ENCODE measurements around the gene ZBTB20. TPM values are rescaled to one million over a fixed set of nuclear protein-coding genes. Genes with fewer than 3 reads are reported as not detected.
A peak's percentile ranks its signal among the peaks of the same experiment; 100 is the strongest.

Gene ZBTB20
- total RNA-seq, 1 experiment from 2014 or later, result 1.6 TPM

DNA sequence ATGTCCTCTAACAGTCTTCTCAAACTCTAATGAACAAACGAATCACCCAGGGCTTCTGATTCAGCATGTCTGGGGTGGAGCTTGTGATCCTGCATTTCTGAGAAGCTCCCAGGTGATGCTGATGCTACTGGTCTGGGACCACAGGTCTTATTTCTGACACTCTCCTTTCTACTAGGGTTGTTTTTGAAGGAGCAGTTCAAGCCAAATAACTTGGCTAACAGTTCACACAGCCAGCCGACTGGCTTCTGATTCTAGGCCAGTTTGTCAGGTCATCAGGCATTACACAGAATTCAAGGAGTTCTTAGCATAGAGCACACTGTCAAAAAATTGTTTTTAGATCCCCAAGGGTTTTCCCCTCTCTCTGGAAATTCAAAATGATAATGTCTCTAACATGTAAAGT lies 752.5 kb downstream of the ZBTB20 start:
- no peak overlapping the region for H2AFZ ChIP-seq (ENCODE audit: low read length)
- DNase-seq, result no peak
- H3K9me3 ChIP-seq (ENCODE audit: low read length), result no peaks in the 10 kb centered on the region
- H3K9me2 ChIP-seq (replicated peaks; ENCODE audit: insufficient read depth, low read length), result no peaks in the 10 kb centered on the region
- no peaks in the 10 kb centered on the region for H3K36me3 ChIP-seq (ENCODE audit: insufficient read depth, low read length)
- peaks cover 5% of the 10 kb centered on the region for H3K4me1 ChIP-seq (ENCODE audit: low read length)
- no peak overlapping the region for H3K9ac ChIP-seq (ENCODE audit: low read length)
- H3K79me2 ChIP-seq (ENCODE audit: low read length), result no peaks in the 10 kb centered on the region
- no peak overlapping the region for H3K27ac ChIP-seq (ENCODE audit: low read length)
- H3K4me2 ChIP-seq (ENCODE audit: low read depth, low read length, poor library complexity, severe bottlenecking), result no peak overlapping the region
- no peaks in the 10 kb centered on the region for H3K27me3 ChIP-seq (ENCODE audit: low read length)
- no peak overlapping the region for H3K4me3 ChIP-seq (ENCODE audit: low read length)
- H4K20me1 ChIP-seq (ENCODE audit: insufficient read depth, low read depth, low read length), result no peaks in the 10 kb centered on the region

DNA sequence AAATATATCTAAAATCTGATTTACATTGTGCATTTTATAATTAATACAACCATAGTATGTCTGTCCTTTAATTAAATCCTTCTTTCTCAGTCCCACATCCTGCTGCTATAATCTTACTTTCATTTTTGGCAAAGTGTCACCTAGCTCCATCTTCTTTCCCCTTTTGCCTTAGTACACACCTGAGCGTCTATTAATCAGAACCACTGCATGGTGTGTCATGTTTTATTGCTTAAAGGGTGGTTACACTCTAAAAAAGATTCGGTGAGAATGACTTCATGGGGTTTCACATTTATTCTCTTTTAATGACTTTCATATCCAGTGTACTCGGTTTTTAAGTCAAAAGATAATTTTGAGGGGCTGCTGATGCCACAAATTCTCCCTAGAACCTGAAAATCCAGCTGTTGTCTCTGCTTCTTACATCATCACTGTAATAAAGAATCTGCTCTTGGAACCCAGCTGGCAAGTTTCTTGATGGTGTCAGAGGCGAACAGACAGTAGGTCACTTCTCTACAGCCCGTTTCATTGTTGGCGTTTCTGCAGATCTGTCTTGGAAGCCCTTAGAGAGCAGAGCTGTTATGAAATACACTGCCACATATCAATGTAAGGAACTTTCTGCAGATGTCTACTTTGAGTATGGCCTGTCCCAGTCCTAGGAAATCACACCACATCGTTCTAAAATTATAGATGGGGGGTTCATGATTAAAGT lies 753.6 kb downstream of the ZBTB20 start:
- Histone ChIP-seq H4K20me1 (ENCODE audit: insufficient read depth, low read depth, low read length) (no peaks in the 10 kb centered on the region), H3K9me3 (ENCODE audit: low read length) (no peaks in the 10 kb centered on the region), H3K4me2 (ENCODE audit: low read depth, low read length, poor library complexity, severe bottlenecking) (peak overlapping the region; percentile 67), H3K9ac (ENCODE audit: low read length) (peak overlapping the region; percentile 40; the same call in 1 of the 2 replicates), H3K36me3 (ENCODE audit: insufficient read depth, low read length) (no peaks in the 10 kb centered on the region), H3K9me2 (replicated peaks; ENCODE audit: insufficient read depth, low read length) (no peaks in the 10 kb centered on the region), H3K79me2 (ENCODE audit: low read length) (no peaks in the 10 kb centered on the region), H3K4me3 (ENCODE audit: low read length) (peak overlapping the region; percentile 56), H3K27me3 (ENCODE audit: low read length) (no peaks in the 10 kb centered on the region), H3K27ac (ENCODE audit: low read length) (no peak overlapping the region), H2AFZ (ENCODE audit: low read length) (peak overlapping the region; percentile 94), H3K4me1 (ENCODE audit: low read length) (peaks cover 5% of the 10 kb centered on the region)
- DNase-seq, result no peak

GRCh38 chr3:114392831-114393230 lies 754.3 kb downstream of the ZBTB20 start:
- Histone ChIP-seq H3K9me2 (replicated peaks; ENCODE audit: insufficient read depth, low read length) (no peaks in the 10 kb centered on the region), H3K4me3 (ENCODE audit: low read length) (peak overlapping the region; percentile 56; the same call in 1 of the 2 replicates), H2AFZ (ENCODE audit: low read length) (no peak overlapping the region), H3K36me3 (ENCODE audit: insufficient read depth, low read length) (no peaks in the 10 kb centered on the region), H3K79me2 (ENCODE audit: low read length) (no peaks in the 10 kb centered on the region), H3K4me2 (ENCODE audit: low read depth, low read length, poor library complexity, severe bottlenecking) (peak overlapping the region; percentile 67), H3K4me1 (ENCODE audit: low read length) (peaks cover 5% of the 10 kb centered on the region), H3K9me3 (ENCODE audit: low read length) (no peaks in the 10 kb centered on the region), H3K27ac (ENCODE audit: low read length) (no peak overlapping the region), H4K20me1 (ENCODE audit: insufficient read depth, low read depth, low read length) (no peaks in the 10 kb centered on the region), H3K27me3 (ENCODE audit: low read length) (no peaks in the 10 kb centered on the region), H3K9ac (ENCODE audit: low read length) (no peak overlapping the region)
- no peak for DNase-seq

DNA sequence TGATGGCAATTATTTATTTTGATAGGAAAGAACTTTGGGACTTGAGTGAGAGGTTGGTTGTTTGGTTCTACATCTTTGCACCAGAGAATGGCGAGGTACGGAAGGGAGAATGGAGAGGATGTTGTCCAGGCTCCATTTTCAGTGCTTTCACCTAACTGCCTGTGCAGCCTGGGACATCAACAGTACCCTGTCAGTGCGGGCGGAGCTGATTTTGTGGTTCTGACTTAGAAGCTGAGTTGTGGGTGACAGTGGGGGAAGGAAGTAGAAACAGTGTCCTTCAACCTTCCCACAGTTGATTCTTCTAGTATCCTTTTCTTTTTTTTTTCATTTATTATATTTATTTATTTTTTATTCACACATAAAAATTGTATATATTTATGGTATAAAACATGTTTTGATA lies 757.9 kb downstream of the ZBTB20 start:
- no peak for DNase-seq
- Histone ChIP-seq H3K9ac (ENCODE audit: low read length) (no peak overlapping the region), H3K4me1 (ENCODE audit: low read length) (peaks cover 11% of the 10 kb centered on the region), H2AFZ (ENCODE audit: low read length) (no peak overlapping the region), H3K4me2 (ENCODE audit: low read depth, low read length, poor library complexity, severe bottlenecking) (no peak overlapping the region), H3K9me2 (replicated peaks; ENCODE audit: insufficient read depth, low read length) (no peaks in the 10 kb centered on the region), H3K79me2 (ENCODE audit: low read length) (no peaks in the 10 kb centered on the region), H3K4me3 (ENCODE audit: low read length) (no peak overlapping the region), H4K20me1 (ENCODE audit: insufficient read depth, low read depth, low read length) (no peaks in the 10 kb centered on the region), H3K27me3 (ENCODE audit: low read length) (no peaks in the 10 kb centered on the region), H3K9me3 (ENCODE audit: low read length) (no peaks in the 10 kb centered on the region), H3K27ac (ENCODE audit: low read length) (no peak overlapping the region), H3K36me3 (ENCODE audit: insufficient read depth, low read length) (no peaks in the 10 kb centered on the region)

DNA sequence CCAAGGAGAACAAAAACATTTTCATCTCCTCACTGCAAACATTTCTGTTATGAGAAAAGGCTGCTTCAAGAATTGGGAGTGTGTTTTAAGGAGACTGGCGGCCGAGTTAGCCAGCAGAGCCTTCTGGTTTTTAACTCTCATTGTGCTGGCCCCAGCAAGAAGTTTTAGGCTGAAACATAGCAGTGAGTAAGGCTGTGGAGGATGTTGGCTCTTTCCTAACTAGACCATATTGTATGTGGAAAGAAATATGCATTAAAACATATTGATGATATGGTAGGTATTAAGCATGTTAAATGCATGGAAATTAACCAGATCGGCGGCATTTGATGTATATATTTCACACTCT lies 762.6 kb downstream of the ZBTB20 start:
- Histone ChIP-seq H3K4me2 (ENCODE audit: low read depth, low read length, poor library complexity, severe bottlenecking) (peak overlapping the region; percentile 76), H3K27ac (ENCODE audit: low read length) (no peak overlapping the region), H2AFZ (ENCODE audit: low read length) (peak overlapping the region; percentile 82), H3K9me3 (ENCODE audit: low read length) (no peaks in the 10 kb centered on the region), H3K36me3 (ENCODE audit: insufficient read depth, low read length) (no peaks in the 10 kb centered on the region), H3K4me1 (ENCODE audit: low read length) (peaks cover 10% of the 10 kb centered on the region), H3K4me3 (ENCODE audit: low read length) (peak overlapping the region; percentile 55; the same call in 1 of the 2 replicates), H3K27me3 (ENCODE audit: low read length) (no peaks in the 10 kb centered on the region), H3K9ac (ENCODE audit: low read length) (peak overlapping the region; percentile 49), H3K79me2 (ENCODE audit: low read length) (no peaks in the 10 kb centered on the region), H4K20me1 (ENCODE audit: insufficient read depth, low read depth, low read length) (no peaks in the 10 kb centered on the region), H3K9me2 (replicated peaks; ENCODE audit: insufficient read depth, low read length) (no peaks in the 10 kb centered on the region)
- no peak for DNase-seq

DNA sequence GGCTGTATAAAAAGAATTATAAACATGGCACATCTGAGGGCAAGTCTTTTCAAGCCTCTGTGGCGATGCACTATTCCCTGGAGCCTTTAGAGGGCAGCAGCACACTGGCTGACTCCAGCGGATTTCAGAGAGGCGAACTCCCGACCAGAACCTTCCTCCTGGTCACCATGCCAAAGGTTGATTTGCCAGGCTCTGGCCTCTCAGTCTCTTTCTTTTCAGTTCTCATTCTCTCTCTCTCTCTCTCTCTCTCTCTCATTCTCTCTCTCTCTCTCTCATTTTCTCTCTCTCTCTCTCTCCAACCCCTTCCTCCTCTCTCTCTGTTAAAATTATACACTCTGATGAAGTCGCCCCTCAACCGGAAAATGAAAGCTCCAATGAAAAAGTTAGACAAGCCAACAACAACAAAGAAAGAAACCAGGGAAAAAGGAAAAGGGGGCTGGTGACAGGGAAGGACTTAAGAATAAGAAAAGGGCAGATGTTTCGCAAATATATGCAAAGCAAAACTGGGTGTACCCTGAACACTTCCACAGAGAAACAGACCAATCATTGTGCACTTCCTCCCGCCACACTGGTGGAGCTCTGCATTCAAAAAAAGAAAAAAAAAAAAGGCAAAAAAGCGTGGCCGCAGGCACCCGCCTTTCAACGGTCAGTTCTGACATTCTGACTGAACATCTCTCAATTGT lies 763.1 kb downstream of the ZBTB20 start:
- Histone ChIP-seq H3K4me2 (ENCODE audit: low read depth, low read length, poor library complexity, severe bottlenecking) (peak overlapping the region; percentile 76), H3K4me3 (ENCODE audit: low read length) (peak overlapping the region; percentile 55), H3K27me3 (ENCODE audit: low read length) (no peaks in the 10 kb centered on the region), H2AFZ (ENCODE audit: low read length) (peak overlapping the region; percentile 82), H3K9ac (ENCODE audit: low read length) (peak overlapping the region; percentile 49), H3K9me3 (ENCODE audit: low read length) (no peaks in the 10 kb centered on the region), H3K4me1 (ENCODE audit: low read length) (peaks cover 10% of the 10 kb centered on the region), H3K36me3 (ENCODE audit: insufficient read depth, low read length) (no peaks in the 10 kb centered on the region), H3K27ac (ENCODE audit: low read length) (0 out of 2 replicates have a peak overlapping the region, but pooled peaks have one; percentile 38), H3K9me2 (replicated peaks; ENCODE audit: insufficient read depth, low read length) (no peaks in the 10 kb centered on the region), H4K20me1 (ENCODE audit: insufficient read depth, low read depth, low read length) (no peaks in the 10 kb centered on the region), H3K79me2 (ENCODE audit: low read length) (no peaks in the 10 kb centered on the region)
- DNase-seq, result peak; percentile 90

DNA sequence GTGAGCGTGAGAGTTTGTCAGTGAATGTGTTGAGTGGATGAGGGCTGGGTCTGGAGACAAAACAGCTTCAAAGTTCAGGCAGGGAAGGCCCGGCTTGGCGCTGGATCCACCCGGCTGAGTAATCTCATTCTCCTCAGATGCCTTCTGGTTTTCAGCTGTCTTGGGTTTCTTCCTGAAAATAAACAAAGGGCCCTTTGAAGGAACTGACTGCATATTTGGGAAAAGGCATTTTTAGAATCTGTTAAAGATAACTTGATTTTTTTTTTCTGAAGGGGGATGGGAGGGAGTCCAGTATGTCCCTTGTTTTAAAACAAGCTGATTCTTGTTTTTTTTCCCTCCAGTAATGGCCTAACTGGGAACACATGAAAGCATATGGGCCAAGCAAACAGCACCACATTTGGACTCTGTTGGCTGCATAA lies 766.8 kb downstream of the ZBTB20 start:
- Histone ChIP-seq H3K27me3 (ENCODE audit: low read length) (no peaks in the 10 kb centered on the region), H3K27ac (ENCODE audit: low read length) (no peak overlapping the region), H4K20me1 (ENCODE audit: insufficient read depth, low read depth, low read length) (no peaks in the 10 kb centered on the region), H3K9me2 (replicated peaks; ENCODE audit: insufficient read depth, low read length) (no peaks in the 10 kb centered on the region), H3K9me3 (ENCODE audit: low read length) (no peaks in the 10 kb centered on the region), H3K36me3 (ENCODE audit: insufficient read depth, low read length) (no peaks in the 10 kb centered on the region), H3K9ac (ENCODE audit: low read length) (no peak overlapping the region), H3K4me3 (ENCODE audit: low read length) (no peak overlapping the region), H3K4me2 (ENCODE audit: low read depth, low read length, poor library complexity, severe bottlenecking) (no peak overlapping the region), H3K79me2 (ENCODE audit: low read length) (no peaks in the 10 kb centered on the region), H3K4me1 (ENCODE audit: low read length) (peaks cover 15% of the 10 kb centered on the region), H2AFZ (ENCODE audit: low read length) (no peak overlapping the region)
- no peak for DNase-seq

DNA sequence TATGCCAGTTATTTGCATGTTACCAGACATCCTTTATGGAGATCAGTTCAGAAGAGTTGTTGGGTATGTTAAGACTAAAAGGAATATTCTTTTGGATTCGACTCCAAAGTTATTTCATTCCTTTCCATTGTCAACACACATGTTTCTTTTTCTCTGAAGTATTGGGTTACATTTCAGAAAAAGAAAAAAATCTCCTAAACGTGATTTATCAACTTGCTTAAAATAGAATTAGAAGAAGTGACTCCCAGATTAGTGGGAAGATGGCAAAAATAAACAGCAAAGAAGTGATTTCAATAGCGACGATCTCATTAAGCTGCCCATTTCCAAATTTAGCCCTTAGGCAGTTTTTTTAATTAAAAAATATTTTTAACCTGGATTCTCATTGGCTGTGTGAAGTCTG lies 767.8 kb downstream of the ZBTB20 start:
- Histone ChIP-seq H3K9me3 (ENCODE audit: low read length) (no peaks in the 10 kb centered on the region), H3K36me3 (ENCODE audit: insufficient read depth, low read length) (no peaks in the 10 kb centered on the region), H3K4me2 (ENCODE audit: low read depth, low read length, poor library complexity, severe bottlenecking) (no peak overlapping the region), H2AFZ (ENCODE audit: low read length) (no peak overlapping the region), H3K27me3 (ENCODE audit: low read length) (no peaks in the 10 kb centered on the region), H3K4me1 (ENCODE audit: low read length) (peaks cover 10% of the 10 kb centered on the region), H3K27ac (ENCODE audit: low read length) (no peak overlapping the region), H3K79me2 (ENCODE audit: low read length) (no peaks in the 10 kb centered on the region), H3K9me2 (replicated peaks; ENCODE audit: insufficient read depth, low read length) (no peaks in the 10 kb centered on the region), H4K20me1 (ENCODE audit: insufficient read depth, low read depth, low read length) (no peaks in the 10 kb centered on the region), H3K4me3 (ENCODE audit: low read length) (no peak overlapping the region), H3K9ac (ENCODE audit: low read length) (no peak overlapping the region)
- DNase-seq, result no peak

Data from Karpas-422 (cell line).